H1 (cell line): ENCODE results near the gene CDR2. TPM values are rescaled to one million over a fixed set of nuclear protein-coding genes. Genes with fewer than 3 reads are reported as not detected.

ENCODE experiments used
- CTCF ChIA-PET: fragments of 300-600 bp; sonication (Branson Sonifier 250); formaldehyde crosslinking; loops from one replicate; lab custom pipeline; 2021; ENCODE audit not compliant: partially characterized antibody; lab: Charles Lee
- POLR2A ChIA-PET: fragments of 300-600 bp; sonication (Branson Sonifier 250); formaldehyde crosslinking; loops from one replicate; lab custom pipeline; 2021; ENCODE audit warnings: inconsistent platforms; ENCODE audit not compliant: partially characterized antibody; lab: Charles Lee
- DNase-seq, 2 experiments: peaks; one replicate each; pipeline versions ENCODE4 v3.0.0 to v3.0.0-alpha.2; 2010 to 2022; ENCODE audit warnings: low spot score in 2 of 2, low read depth in 1 of 2, mixed read lengths in 1 of 2
- FAIRE-seq: peaks from 2 replicates; lab custom pipeline; 2011; peaks lifted over from hg19 to GRCh38; lab: Jason Lieb, UNC
- H2AFZ ChIP-seq: 2 replicates; pipeline ENCODE4 v1.8.1; 2012; ENCODE audit warnings: low read length, inconsistent platforms
- H2AK5ac ChIP-seq: 2 replicates; pipeline ENCODE4 v1.6.1; 2013; ENCODE audit warnings: low read depth, low read length
- H2BK120ac ChIP-seq: replicated peaks from 2 replicates; pipeline ENCODE3; 2013; ENCODE audit warnings: low read depth, low read length, inconsistent platforms
- H2BK12ac ChIP-seq: 2 replicates; pipeline ENCODE4 v1.6.1; 2013; ENCODE audit warnings: low read depth, low read length
- H2BK15ac ChIP-seq: 2 replicates; pipeline ENCODE4 v1.6.1; 2013; ENCODE audit warnings: low read length
- H2BK20ac ChIP-seq: 2 replicates; pipeline ENCODE4 v1.6.1; 2013; ENCODE audit warnings: low read length
- H2BK5ac ChIP-seq: 2 replicates; pipeline ENCODE4 v1.6.1; 2013; ENCODE audit warnings: low read depth, low read length
- H3K14ac ChIP-seq: 2 replicates; pipeline ENCODE4 v1.6.1; 2013; ENCODE audit warnings: inconsistent platforms; ENCODE audit not compliant: insufficient read length
- H3K18ac ChIP-seq: 2 replicates; pipeline ENCODE4 v1.6.1; 2013; ENCODE audit warnings: low read length; ENCODE audit errors: extremely low read depth
- H3K23ac ChIP-seq: 2 replicates; pipeline ENCODE4 v1.6.1; 2013; ENCODE audit warnings: inconsistent platforms; ENCODE audit not compliant: insufficient read length
- H3K23me2 ChIP-seq: 2 replicates; pipeline ENCODE4 v1.6.1; 2013; ENCODE audit warnings: low read depth, low read length
- H3K27ac ChIP-seq: 2 replicates; pipeline ENCODE4 v1.6.1; 2011; ENCODE audit warnings: low read depth, low read length, inconsistent platforms
- H3K27me3 ChIP-seq, 4 experiments: replicated peaks in 1 of 4; 1 replicate in 1 of 4; 2 replicates in 3 of 4; pipeline versions ENCODE4 v1.6.1 to v1.8.1; 2011 to 2013; ENCODE audit warnings: low read length in 3 of 4, mild to moderate bottlenecking in 3 of 4, inconsistent platforms in 2 of 4, mixed read lengths in 2 of 4, moderate library complexity in 1 of 4; ENCODE audit not compliant: control insufficient read depth in 3 of 4, insufficient read depth in 3 of 4; ENCODE audit errors: extremely low read depth in 1 of 4
- H3K36me3 ChIP-seq, 4 experiments: 2 replicates each; pipeline versions ENCODE4 v1.6.1 to v1.8.1; 2011 to 2013; ENCODE audit warnings: mild to moderate bottlenecking in 4 of 4, low read length in 3 of 4, moderate library complexity in 2 of 4, control low read depth in 1 of 4, inconsistent platforms in 1 of 4; ENCODE audit not compliant: insufficient read depth in 4 of 4, control insufficient read depth in 2 of 4
- H3K4ac ChIP-seq: replicated peaks from 2 replicates; pipeline ENCODE3; 2013; ENCODE audit warnings: low read length, low read depth, mixed read lengths, inconsistent platforms; ENCODE audit not compliant: insufficient read length
- H3K4me1 ChIP-seq, 4 experiments: replicated peaks in 1 of 4; 1 replicate in 1 of 4; 2 replicates in 3 of 4; pipeline versions ENCODE4 v1.6.1 to v1.8.1; 2011 to 2013; ENCODE audit warnings: low read length in 3 of 4, inconsistent platforms in 2 of 4, mixed read lengths in 1 of 4; ENCODE audit not compliant: insufficient read depth in 4 of 4, control insufficient read depth in 3 of 4
- H3K4me2 ChIP-seq, 2 experiments: 2 replicates each; pipeline versions ENCODE4 v1.6.1 to v1.8.1; 2011 to 2013; ENCODE audit warnings: low read depth in 2 of 2, low read length in 2 of 2, control low read depth in 1 of 2, inconsistent platforms in 1 of 2, mild to moderate bottlenecking in 1 of 2; ENCODE audit not compliant: insufficient read depth in 1 of 2
- H3K4me3 ChIP-seq, 4 experiments: fragments of 200-600, 300-600 bp in 1 of 4; sonication (generic), shearing (Covaris generic), sonication (Bioruptor Twin) in 1 of 4; 2 replicates each; pipeline versions ENCODE4 v1.5.1 to v1.8.1; 2011 to 2016; ENCODE audit warnings: low read length in 4 of 4, low read depth in 3 of 4, control low read depth in 2 of 4, inconsistent platforms in 2 of 4, mild to moderate bottlenecking in 2 of 4, mixed read lengths in 1 of 4, moderate library complexity in 1 of 4; ENCODE audit not compliant: insufficient read depth in 2 of 4; ENCODE audit errors: extremely low read depth in 1 of 4
- H3K56ac ChIP-seq: replicated peaks from 2 replicates; pipeline ENCODE3; 2013; ENCODE audit warnings: low read depth, mild to moderate bottlenecking, mixed read lengths, low read length, inconsistent platforms; ENCODE audit not compliant: insufficient read length
- H3K79me1 ChIP-seq: 2 replicates; pipeline ENCODE4 v1.6.1; 2013; ENCODE audit warnings: low read depth, low read length, control low read depth
- H3K79me2 ChIP-seq, 2 experiments: 2 replicates each; pipeline versions ENCODE4 v1.6.1 to v1.8.1; 2012 to 2013; ENCODE audit warnings: low read length in 2 of 2, mild to moderate bottlenecking in 2 of 2, inconsistent platforms in 1 of 2; ENCODE audit not compliant: insufficient read depth in 2 of 2, control insufficient read depth in 1 of 2
- H3K9ac ChIP-seq, 4 experiments: replicated peaks in 1 of 4; 1 replicate in 1 of 4; 2 replicates in 3 of 4; pipeline versions ENCODE4 v1.6.1 to v1.8.1; 2011 to 2013; ENCODE audit warnings: low read depth in 3 of 4, low read length in 3 of 4, control low read depth in 2 of 4, mild to moderate bottlenecking in 2 of 4, moderate library complexity in 2 of 4, inconsistent platforms in 1 of 4; ENCODE audit errors: extremely low read depth in 1 of 4
- H3K9me3 ChIP-seq, 2 experiments: 2 replicates each; pipeline versions ENCODE4 v1.6.1 to v1.8.1; 2012 to 2013; ENCODE audit warnings: mild to moderate bottlenecking in 2 of 2, moderate library complexity in 2 of 2, control low read depth in 1 of 2, inconsistent platforms in 1 of 2, low read depth in 1 of 2, low read length in 1 of 2, mixed read lengths in 1 of 2; ENCODE audit not compliant: insufficient read depth in 2 of 2
- H4K20me1 ChIP-seq, 2 experiments: replicated peaks in 1 of 2; 2 replicates each; pipeline versions ENCODE3 to v1.8.1; 2011 to 2013; ENCODE audit warnings: inconsistent platforms in 2 of 2, low read length in 2 of 2, mild to moderate bottlenecking in 1 of 2; ENCODE audit not compliant: insufficient read depth in 2 of 2, control insufficient read depth in 1 of 2
- H4K5ac ChIP-seq: 2 replicates; pipeline ENCODE4 v1.6.1; 2013; ENCODE audit warnings: low read length, low read depth, mixed read lengths, inconsistent platforms; ENCODE audit not compliant: insufficient read length
- H4K8ac ChIP-seq: 2 replicates; pipeline ENCODE4 v1.8.0; 2013; ENCODE audit warnings: mild to moderate bottlenecking, moderate library complexity, low read length, inconsistent platforms; ENCODE audit not compliant: insufficient read depth; ENCODE audit errors: extremely low read depth
- H4K91ac ChIP-seq: replicated peaks from 2 replicates; pipeline ENCODE3; 2013; ENCODE audit warnings: low read length, mixed read lengths, inconsistent platforms; ENCODE audit not compliant: insufficient read length
- EGR1 ChIP-seq: IDR thresholded peaks from 2 replicates; pipeline ENCODE4 v1.6.1; 2011; ENCODE audit warnings: low read depth, low read length, borderline replicate concordance
- GABPA ChIP-seq: IDR thresholded peaks from 2 replicates; pipeline ENCODE4 v1.6.1; 2011; ENCODE audit warnings: mild to moderate bottlenecking, low read length, moderate library complexity, borderline replicate concordance; ENCODE audit not compliant: insufficient read depth
- JUND ChIP-seq: IDR thresholded peaks from 2 replicates; pipeline ENCODE4 v1.6.1; 2011; ENCODE audit warnings: mild to moderate bottlenecking, improper control_type of control experiment, low read length
- KDM1A ChIP-seq: fragments of 200-600, 300-600 bp; sonication (generic); IDR thresholded peaks from 2 replicates; pipeline ENCODE4 v1.7.1; 2016; ENCODE audit warnings: mild to moderate bottlenecking, low read length, borderline replicate concordance
- POLR2A ChIP-seq, 2 experiments: IDR thresholded peaks; 1 replicate in 1 of 2; 2 replicates in 1 of 2; pipeline ENCODE4 v1.6.1; 2011; ENCODE audit warnings: low read depth in 2 of 2, low read length in 2 of 2, mild to moderate bottlenecking in 2 of 2; ENCODE audit errors: control extremely low read depth in 1 of 2
- RXRA ChIP-seq: IDR thresholded peaks from 2 replicates; pipeline ENCODE4 v1.6.1; 2011; ENCODE audit warnings: low read depth, mild to moderate bottlenecking, low read length, moderate library complexity; ENCODE audit not compliant: insufficient read depth
- SAP30 ChIP-seq: fragments of 300-600 bp; sonication (generic); IDR thresholded peaks from 2 replicates; pipeline ENCODE4 v1.7.1; 2012; ENCODE audit warnings: low read length, moderate library complexity, mild to moderate bottlenecking, inconsistent platforms; ENCODE audit not compliant: insufficient read depth, insufficient replicate concordance
- SIN3A ChIP-seq, 2 experiments: IDR thresholded peaks in 1 of 2; conservative IDR thresholded peaks in 1 of 2; 2 replicates each; pipeline ENCODE4 v1.6.1; 2011 to 2012; ENCODE audit warnings: low read length in 2 of 2, improper control_type of control experiment in 1 of 2, low read depth in 1 of 2, mild to moderate bottlenecking in 1 of 2
- TAF7 ChIP-seq: optimal IDR thresholded peaks from 2 replicates; pipeline ENCODE3; 2011; ENCODE audit warnings: low read depth, mild to moderate bottlenecking, inconsistent platforms, low read length, moderate library complexity, borderline replicate concordance
- WGBS, 2 experiments: shearing (Covaris generic) in 1 of 2; methylation state at CpG; one replicate each; pipeline versions ENCODE4 v1.1.6 to v1.1.7; 2013 to 2015; ENCODE audit warnings: low lambda C conversion rate in 2 of 2, mixed read lengths in 2 of 2, inconsistent platforms in 1 of 2, low coverage in 1 of 2, missing lambda C conversion rate in 1 of 2; ENCODE audit not compliant: insufficient replicate concordance in 2 of 2, insufficient coverage in 1 of 2, insufficient read length in 1 of 2; ENCODE audit errors: extremely low coverage in 1 of 2, missing lambda C conversion rate in 1 of 2; 5-methylcytosine and 5-hydroxymethylcytosine counted together
- polyA plus RNA-seq, 7 experiments: library from polyadenylated mRNA; depleted of rRNA in 3 of 7; stranded (reverse) in 5 of 7; unstranded in 2 of 7; fragments of >200 nt in 5 of 7; fragments of 200-250 nt in 2 of 7; gene quantifications; 1 replicate in 5 of 7; 2 replicates in 1 of 7; 4 replicates in 1 of 7; pipeline versions ENCODE4 v1.2.1 to v1.2.3, GENCODE V29; 2011 to 2013; ENCODE audit warnings: missing spikeins in 2 of 7, mixed read lengths in 2 of 7
- total RNA-seq: library from RNA; stranded (reverse); fragmentation: NEBNext Ultra II Directional; extraction: Animal tissue kit (Norgen Biotek cat#: 25700); gene quantifications from 2 replicates; pipeline ENCODE4 v1.2.1, GENCODE V29; 2021
- TF ChIP-seq, protein P1 (sequence below): IDR thresholded peaks from 2 replicates; pipeline ENCODE4 v1.6.1; 2011; ENCODE audit warnings: low read length, improper control_type of control experiment
- TF ChIP-seq, protein P2 (sequence below): IDR thresholded peaks from 2 replicates; pipeline ENCODE4 v1.6.1; 2011; ENCODE audit warnings: low read depth, mild to moderate bottlenecking, low read length; ENCODE audit not compliant: insufficient read depth

CDR2 gene
- total and polyA plus RNA-seq, 2 of the 8 experiments (the other 6 are each of a cell fraction or from before 2014, with no cell fraction given), result 16.3 to 34.9 TPM

DNA sequence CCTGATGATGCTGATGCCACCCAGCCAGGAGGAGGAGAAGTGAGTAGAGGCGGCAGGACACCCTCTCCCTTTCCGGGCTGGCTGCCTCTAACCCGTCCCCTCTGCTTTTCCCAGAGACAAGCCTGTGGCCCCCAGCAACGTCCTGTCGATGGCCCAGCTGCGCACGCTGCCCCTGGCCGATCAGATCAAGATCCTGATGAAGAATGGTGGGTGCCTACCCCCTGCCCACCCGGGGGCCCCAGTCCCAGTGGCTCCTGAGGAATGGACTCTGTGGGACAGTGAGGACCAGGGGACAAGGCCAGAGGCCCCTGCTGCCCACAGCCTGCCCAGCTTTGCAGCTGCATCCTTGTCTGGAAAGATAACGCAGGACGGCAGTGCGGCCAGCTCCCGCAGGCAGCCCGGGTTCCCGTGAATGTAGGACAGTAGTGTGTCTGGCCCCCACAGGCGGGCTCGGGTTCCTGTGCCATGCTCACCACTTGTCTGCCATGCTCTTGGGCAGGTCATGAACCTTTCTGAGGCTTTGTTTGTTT is 57.4 kb downstream of the CDR2 start:
- H4K91ac ChIP-seq, result no peak overlapping the region
- H3K79me1 ChIP-seq, result peaks cover 4% of the 10 kb centered on the region; the same call in 1 of the 2 replicates
- H3K9me3 ChIP-seq, result no peaks in the 10 kb centered on the region
- H3K4me3 ChIP-seq, result no peak overlapping the region
- FAIRE-seq (no peak), DNase-seq (no peak)
- H2BK15ac ChIP-seq, result no peak overlapping the region
- H4K20me1 ChIP-seq, result peaks cover 0 to 8% of the 10 kb centered on the region in 2 experiments
- no peak overlapping the region for H3K14ac ChIP-seq
- H3K27me3 ChIP-seq, result no peaks in the 10 kb centered on the region
- H3K4me2 ChIP-seq, result no peak overlapping the region
- H3K9ac ChIP-seq, result no peak overlapping the region
- ChIA-PET CTCF (interaction anchor here (1.1 to 1.2 kb wide), 2 partner anchors 9 to 129 kb away, joined by 4 to 5 read pairs; no protein-coding TSS in a partner anchor), POLR2A (interaction anchor here (0.6 to 1.1 kb wide), 2 partner anchors 17 to 28 kb away, joined by 3 to 4 read pairs; no protein-coding TSS in a partner anchor)
- H2BK120ac ChIP-seq, result no peak overlapping the region
- H3K4me1 ChIP-seq, result peaks cover 0 to 3% (median under 1%) of the 10 kb centered on the region in 4 experiments; a peak in 2 of 7 replicates
- H4K5ac ChIP-seq, result no peak overlapping the region
- no peak overlapping the region for H2BK20ac ChIP-seq
- no peak overlapping the region for H2BK12ac ChIP-seq
- H3K23me2 ChIP-seq, result no peaks in the 10 kb centered on the region
- no peak overlapping the region for H2AFZ ChIP-seq
- H3K23ac ChIP-seq, result no peak overlapping the region
- H2AK5ac ChIP-seq, result no peak overlapping the region
- H3K56ac ChIP-seq, result no peak overlapping the region
- H3K27ac ChIP-seq, result no peak overlapping the region
- no peak overlapping the region for H2BK5ac ChIP-seq
- no peak overlapping the region for H4K8ac ChIP-seq
- WGBS, 2 experiments, result 96% methylated on average over 15 of the region's 17 CpGs; no CpG with 5 or more reads in 1 of the 2 experiments
- peaks cover 0 to 8% of the 10 kb centered on the region in 2 experiments; a peak in 1 of 4 replicates for H3K79me2 ChIP-seq
- no peak overlapping the region for H3K18ac ChIP-seq
- H3K4ac ChIP-seq, result no peak overlapping the region
- peaks cover 13 to 44% (median 35%) of the 10 kb centered on the region in 4 experiments; a peak in 6 of 8 replicates for H3K36me3 ChIP-seq
- TF ChIP-seq KDM1A (no peak), SAP30 (no peak), GABPA (no peak), JUND (no peak), TAF7 (no peak), RXRA (no peak), POLR2A (IDR thresholded peaks at IDR 0.05; ENCODE audit: control extremely low read depth in 1 of 2, low read depth in 2 of 2, low read length in 2 of 2) (no peak), SIN3A (conservative IDR thresholded peaks at IDR 0.05 in 1 of 2, IDR thresholded peaks at IDR 0.05 in 1 of 2; ENCODE audit: low read depth in 1 of 2, low read length in 2 of 2) (no peak), EGR1 (no peak)
- TF ChIP-seq, protein P1, sequence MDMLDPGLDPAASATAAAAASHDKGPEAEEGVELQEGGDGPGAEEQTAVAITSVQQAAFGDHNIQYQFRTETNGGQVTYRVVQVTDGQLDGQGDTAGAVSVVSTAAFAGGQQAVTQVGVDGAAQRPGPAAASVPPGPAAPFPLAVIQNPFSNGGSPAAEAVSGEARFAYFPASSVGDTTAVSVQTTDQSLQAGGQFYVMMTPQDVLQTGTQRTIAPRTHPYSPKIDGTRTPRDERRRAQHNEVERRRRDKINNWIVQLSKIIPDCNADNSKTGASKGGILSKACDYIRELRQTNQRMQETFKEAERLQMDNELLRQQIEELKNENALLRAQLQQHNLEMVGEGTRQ, result no peak
- TF ChIP-seq, protein P2, sequence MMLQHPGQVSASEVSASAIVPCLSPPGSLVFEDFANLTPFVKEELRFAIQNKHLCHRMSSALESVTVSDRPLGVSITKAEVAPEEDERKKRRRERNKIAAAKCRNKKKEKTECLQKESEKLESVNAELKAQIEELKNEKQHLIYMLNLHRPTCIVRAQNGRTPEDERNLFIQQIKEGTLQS, result no peak
